Parathyroid adenoma (tissue), 2 donors: ENCODE results near the gene LOXL1.

Source experiments
- H2AFZ ChIP-seq: fragments of 300-600 bp; sonication (generic); one replicate; pipeline ENCODE4 v1.7.0; 2017; ENCODE audit warnings: antibody characterized with exemption, mild to moderate bottlenecking
- H3K27ac ChIP-seq: fragments of 300-600 bp; sonication (generic); one replicate; pipeline ENCODE4 v1.7.0; 2017
- H3K27me3 ChIP-seq: fragments of 300-600 bp; sonication (generic); one replicate; pipeline ENCODE4 v1.7.0; 2017; ENCODE audit warnings: low read length; ENCODE audit not compliant: control insufficient read depth, insufficient read depth
- H3K36me3 ChIP-seq: fragments of 300-600 bp; sonication (generic); one replicate; pipeline ENCODE4 v1.7.0; 2017; ENCODE audit warnings: low read length; ENCODE audit not compliant: control insufficient read depth, insufficient read depth
- H3K4me1 ChIP-seq: fragments of 300-600 bp; sonication (generic); one replicate; pipeline ENCODE4 v1.7.0; 2017; ENCODE audit warnings: control low read depth
- H3K4me2 ChIP-seq: fragments of 300-600 bp; sonication (generic); one replicate; pipeline ENCODE4 v1.7.0; 2017; ENCODE audit warnings: low read length
- H3K4me3 ChIP-seq: fragments of 300-600 bp; sonication (generic); one replicate; pipeline ENCODE4 v1.7.0; 2017; ENCODE audit warnings: low read depth, low read length
- H3K79me2 ChIP-seq: fragments of 300-600 bp; sonication (generic); one replicate; pipeline ENCODE4 v1.7.0; 2017; ENCODE audit warnings: control low read depth
- H3K9ac ChIP-seq: fragments of 300-600 bp; sonication (generic); one replicate; pipeline ENCODE4 v1.7.0; 2017; ENCODE audit warnings: mild to moderate bottlenecking
- H3K9me3 ChIP-seq: fragments of 300-600 bp; sonication (generic); one replicate; pipeline ENCODE4 v1.7.0; 2017; ENCODE audit warnings: low read length; ENCODE audit not compliant: control insufficient read depth
- TF ChIP-seq, protein P1 (sequence below): fragments of 300-600 bp; sonication (generic); IDR thresholded peaks from one replicate; pipeline ENCODE4 v1.7.0; 2017; ENCODE audit warnings: antibody characterized with exemption, mild to moderate bottlenecking
- donor health status: primary hyperparathyroidism.

The LOXL1 gene

DNA sequence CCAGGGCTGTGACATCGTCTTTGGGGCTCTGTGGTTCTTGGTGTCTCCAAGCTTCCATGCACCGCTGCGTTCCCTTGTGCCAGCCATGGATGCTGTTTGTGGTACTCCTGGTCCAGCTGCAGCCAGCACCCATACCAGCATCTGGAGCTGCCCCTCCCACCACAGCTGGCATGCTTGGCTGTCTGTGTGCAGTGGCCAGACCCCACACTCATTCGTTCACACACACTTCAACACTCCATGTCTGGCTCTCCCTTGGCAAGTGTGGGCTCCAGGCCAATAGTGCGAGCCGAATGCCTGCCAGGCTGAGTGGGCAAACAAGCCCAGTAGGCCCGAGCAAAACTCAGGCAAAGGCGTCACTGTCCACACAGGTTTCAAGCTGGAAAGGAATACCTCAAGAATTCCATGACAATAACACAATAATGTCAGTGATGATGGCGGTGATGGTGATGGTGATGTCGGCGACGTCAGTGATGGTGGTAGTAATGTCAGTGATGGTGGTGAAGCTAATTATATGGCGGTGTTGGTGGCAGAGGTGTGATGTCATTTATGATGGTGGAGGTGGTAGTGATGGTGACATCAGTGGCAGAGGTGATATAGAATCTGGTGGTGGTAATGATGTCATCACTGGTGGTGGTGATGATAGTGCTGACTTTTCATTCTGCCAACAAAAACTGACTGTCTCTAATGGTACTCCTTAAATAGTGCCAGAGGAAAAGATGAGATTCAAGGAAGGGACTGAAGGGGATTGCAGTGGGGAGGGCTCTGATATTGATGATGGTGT, 33.6 kb upstream of the LOXL1 start:
- no peak overlapping the region for H3K9ac ChIP-seq
- H2AFZ ChIP-seq, result no peak overlapping the region
- H3K27me3 ChIP-seq, result no peaks in the 10 kb centered on the region
- no peaks in the 10 kb centered on the region for H3K9me3 ChIP-seq
- H3K27ac ChIP-seq, result no peak overlapping the region
- no peaks in the 10 kb centered on the region for H3K36me3 ChIP-seq
- no peaks in the 10 kb centered on the region for H3K4me1 ChIP-seq
- H3K4me3 ChIP-seq, result no peak overlapping the region
- TF ChIP-seq, protein P1, sequence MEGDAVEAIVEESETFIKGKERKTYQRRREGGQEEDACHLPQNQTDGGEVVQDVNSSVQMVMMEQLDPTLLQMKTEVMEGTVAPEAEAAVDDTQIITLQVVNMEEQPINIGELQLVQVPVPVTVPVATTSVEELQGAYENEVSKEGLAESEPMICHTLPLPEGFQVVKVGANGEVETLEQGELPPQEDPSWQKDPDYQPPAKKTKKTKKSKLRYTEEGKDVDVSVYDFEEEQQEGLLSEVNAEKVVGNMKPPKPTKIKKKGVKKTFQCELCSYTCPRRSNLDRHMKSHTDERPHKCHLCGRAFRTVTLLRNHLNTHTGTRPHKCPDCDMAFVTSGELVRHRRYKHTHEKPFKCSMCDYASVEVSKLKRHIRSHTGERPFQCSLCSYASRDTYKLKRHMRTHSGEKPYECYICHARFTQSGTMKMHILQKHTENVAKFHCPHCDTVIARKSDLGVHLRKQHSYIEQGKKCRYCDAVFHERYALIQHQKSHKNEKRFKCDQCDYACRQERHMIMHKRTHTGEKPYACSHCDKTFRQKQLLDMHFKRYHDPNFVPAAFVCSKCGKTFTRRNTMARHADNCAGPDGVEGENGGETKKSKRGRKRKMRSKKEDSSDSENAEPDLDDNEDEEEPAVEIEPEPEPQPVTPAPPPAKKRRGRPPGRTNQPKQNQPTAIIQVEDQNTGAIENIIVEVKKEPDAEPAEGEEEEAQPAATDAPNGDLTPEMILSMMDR, result no peak
- no peak overlapping the region for H3K4me2 ChIP-seq
- no peaks in the 10 kb centered on the region for H3K79me2 ChIP-seq

GRCh38 chr15:73894133-73894814, 32.0 kb upstream of the LOXL1 start:
- no peaks in the 10 kb centered on the region for H3K36me3 ChIP-seq
- H3K27me3 ChIP-seq, result no peaks in the 10 kb centered on the region
- TF ChIP-seq, protein P1, result no peak
- H3K9ac ChIP-seq, result no peak overlapping the region
- H3K79me2 ChIP-seq, result no peaks in the 10 kb centered on the region
- H3K9me3 ChIP-seq, result no peaks in the 10 kb centered on the region
- no peak overlapping the region for H2AFZ ChIP-seq
- no peaks in the 10 kb centered on the region for H3K4me1 ChIP-seq
- no peak overlapping the region for H3K4me3 ChIP-seq
- no peak overlapping the region for H3K27ac ChIP-seq
- H3K4me2 ChIP-seq, result no peak overlapping the region

DNA sequence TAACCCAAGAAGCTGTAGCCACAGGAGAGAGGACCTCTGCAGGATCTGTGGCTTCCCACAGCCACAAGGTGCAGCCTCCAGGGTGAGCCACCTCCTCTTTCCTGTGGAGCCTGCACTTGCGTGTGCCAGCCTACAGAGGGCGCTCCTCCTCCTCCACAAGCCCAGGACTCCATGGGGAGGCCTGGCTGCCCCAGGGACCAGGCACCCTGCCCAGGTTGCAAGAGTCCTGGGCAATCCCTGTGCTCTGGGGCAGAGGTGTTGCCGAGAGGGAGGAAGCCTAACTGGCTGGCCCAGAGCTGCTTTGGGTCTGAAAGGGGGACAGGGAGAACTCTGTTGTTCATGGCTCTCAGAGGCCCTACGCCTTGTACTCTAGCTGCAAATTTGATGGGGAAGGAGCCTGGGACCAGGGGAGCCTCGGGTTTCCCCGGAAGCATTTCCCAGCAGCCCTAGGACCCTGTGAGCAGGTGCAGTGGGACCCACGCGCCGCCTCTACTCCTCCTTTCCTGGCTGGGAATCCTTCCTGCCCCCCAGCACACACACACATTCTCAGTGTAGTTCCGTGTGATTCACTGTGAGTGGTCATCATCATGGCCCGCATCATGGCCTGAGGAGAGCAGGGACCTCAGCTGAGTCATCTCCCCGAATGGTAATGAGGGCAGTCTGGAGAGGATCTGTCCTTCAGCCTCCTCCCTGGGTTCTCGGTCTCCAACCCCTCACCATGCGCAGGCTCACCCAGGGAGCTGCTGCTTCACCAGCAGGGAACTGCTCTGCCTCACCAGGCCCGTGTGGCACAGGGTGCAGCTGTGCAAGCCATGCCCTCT, 28.6 kb upstream of the LOXL1 start:
- Histone ChIP-seq H3K4me1 (no peaks in the 10 kb centered on the region), H3K79me2 (no peaks in the 10 kb centered on the region), H2AFZ (peak overlapping the region; percentile 69), H3K36me3 (no peaks in the 10 kb centered on the region), H3K4me3 (no peak overlapping the region), H3K9ac (no peak overlapping the region), H3K27ac (peak overlapping the region; percentile 11), H3K9me3 (no peaks in the 10 kb centered on the region), H3K4me2 (no peak overlapping the region), H3K27me3 (no peaks in the 10 kb centered on the region)
- TF ChIP-seq, protein P1, result peak; percentile 88

DNA sequence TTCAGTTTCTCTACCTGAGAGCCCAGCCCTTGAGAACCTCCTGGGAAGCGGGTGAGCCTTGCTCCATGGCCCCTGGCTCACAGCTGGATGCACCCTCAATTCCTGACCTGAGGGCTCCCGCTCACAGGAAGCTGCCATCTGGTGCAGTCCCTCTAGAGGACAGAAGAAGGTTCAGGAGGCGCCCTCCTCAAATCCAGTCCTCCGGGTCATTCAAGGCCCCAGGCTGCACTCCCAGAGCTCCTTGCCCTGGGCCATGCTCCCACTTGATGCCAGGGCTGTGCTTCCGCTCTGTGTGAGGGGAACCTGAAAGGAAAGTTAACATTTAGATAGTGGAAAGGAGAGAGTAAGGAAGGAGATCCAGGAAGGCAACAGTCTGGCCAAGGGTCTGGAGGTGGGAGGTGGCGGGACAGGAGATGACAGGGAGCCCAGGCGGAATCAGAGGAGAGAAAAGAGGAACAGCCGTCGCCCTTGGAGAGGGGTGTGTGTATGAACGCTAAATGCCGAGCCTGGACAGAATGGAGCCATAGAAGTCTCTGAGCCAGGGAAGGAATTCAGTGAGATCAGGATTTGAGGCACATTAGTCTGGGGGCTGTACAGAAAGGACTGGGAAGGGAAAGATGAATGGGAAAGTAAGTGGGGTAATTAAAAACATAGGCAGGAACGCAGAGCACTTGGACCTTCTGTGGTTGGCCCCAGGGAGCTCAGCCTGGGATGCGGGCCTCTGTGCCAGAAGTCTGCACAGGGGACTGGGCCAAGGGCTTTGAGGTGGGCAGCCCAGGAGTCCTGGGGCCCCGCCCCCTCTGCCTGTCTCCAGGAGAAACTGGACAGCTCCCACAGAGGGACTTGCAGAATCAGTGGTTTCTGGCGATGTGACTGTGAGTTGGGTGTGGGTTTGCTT, 26.8 kb upstream of the LOXL1 start:
- Histone ChIP-seq H3K27ac (no peak overlapping the region), H3K9ac (no peak overlapping the region), H3K79me2 (no peaks in the 10 kb centered on the region), H3K4me1 (no peaks in the 10 kb centered on the region), H3K36me3 (no peaks in the 10 kb centered on the region), H2AFZ (no peak overlapping the region), H3K4me2 (no peak overlapping the region), H3K4me3 (no peak overlapping the region), H3K9me3 (no peaks in the 10 kb centered on the region), H3K27me3 (no peaks in the 10 kb centered on the region)
- TF ChIP-seq, protein P1, result no peak
